ENCODE results near the gene SNX2.

The SNX2 gene

DNA sequence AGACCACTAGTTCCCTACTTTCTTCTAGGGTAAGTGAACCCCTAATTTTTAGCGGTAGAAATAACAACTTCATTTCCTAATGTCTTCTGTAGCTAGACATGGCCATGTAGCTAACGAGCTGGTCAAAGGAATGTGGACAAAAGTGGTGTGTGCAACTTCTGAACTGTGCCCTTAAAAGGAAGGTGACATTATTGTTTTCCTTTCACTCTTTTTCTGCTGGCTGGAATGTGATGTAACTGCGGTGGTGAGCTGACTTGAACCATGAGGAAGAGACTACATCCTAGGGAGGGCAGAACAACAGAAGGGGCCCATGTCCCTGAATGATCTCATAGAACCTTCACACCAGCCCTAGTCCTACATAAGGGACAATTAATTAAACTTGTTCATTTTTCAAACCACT lies 1.3 kb upstream of the SNX2 start:
- no peak for DNase-seq (ENCODE audit: low spot score)

DNA sequence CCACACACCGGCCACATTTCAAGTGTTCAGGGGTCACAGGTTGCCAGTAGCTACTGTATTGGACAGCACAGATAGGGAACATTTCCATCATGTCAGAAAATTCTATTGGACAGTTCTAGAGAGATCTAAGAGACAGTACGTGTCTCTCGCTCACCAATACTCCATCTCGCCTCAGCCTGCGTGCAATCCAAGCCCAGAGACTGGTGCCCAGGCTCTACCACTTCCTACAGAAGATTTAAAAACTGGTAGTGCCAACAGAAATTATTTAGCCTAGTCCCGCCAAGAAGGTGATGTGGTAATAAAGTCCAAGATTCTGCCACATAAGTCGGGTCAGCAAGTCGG lies 390 bp upstream of the SNX2 start:
- DNase-seq (ENCODE audit: low spot score), result no peak

DNA sequence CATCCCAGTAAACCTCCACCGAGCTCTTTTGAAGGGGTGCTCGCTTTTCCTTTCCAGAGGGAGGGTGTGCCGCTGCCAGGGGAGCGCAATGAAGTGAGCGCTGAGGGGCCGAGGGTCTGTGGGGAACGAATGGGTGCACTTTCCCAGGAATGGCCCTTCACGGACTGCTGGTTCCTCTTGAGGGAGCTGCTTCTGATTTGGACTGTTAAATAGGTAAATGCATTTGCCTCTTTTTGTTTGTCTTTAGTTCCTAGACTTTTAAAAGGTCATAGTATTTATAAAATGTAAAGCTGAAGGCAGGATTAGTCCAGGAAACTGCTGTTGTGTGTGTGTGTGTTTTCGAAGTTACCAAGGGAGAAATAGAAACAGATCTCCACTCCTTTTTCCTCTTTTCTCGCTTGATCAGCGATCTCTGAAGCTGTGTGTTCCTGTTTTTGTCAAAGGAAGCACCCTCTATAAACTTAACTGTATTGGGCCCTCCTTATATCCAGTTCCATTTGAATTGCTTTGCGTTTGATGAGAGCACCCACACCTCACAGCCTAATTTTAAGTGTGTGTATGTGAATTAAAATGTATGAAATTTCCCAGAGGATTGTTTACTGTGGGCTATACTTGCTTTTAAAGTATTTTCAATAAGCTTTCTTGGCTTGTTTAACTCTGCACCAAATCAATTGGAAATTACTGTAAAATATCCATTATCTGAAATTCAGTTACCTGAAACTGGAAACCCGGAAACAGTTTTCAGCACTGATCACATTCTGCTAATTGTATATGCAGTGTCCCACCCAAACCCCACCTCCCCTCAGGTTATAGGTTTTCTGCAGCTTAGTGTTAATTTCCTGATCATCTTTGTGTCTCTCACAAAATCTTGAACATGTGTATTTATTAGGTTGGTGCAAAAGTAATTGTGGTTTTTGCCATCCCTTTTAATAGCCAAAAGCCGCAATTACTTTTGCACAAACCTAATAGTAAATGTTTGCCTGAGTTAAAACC lies 966 bp downstream of the SNX2 start:
- DNase-seq (ENCODE audit: low spot score), result peak; percentile 11

GRCh38 chr5:122778157-122778556 lies 3.3 kb downstream of the SNX2 start:
- DNase-seq (ENCODE audit: low spot score), result no peak

DNA sequence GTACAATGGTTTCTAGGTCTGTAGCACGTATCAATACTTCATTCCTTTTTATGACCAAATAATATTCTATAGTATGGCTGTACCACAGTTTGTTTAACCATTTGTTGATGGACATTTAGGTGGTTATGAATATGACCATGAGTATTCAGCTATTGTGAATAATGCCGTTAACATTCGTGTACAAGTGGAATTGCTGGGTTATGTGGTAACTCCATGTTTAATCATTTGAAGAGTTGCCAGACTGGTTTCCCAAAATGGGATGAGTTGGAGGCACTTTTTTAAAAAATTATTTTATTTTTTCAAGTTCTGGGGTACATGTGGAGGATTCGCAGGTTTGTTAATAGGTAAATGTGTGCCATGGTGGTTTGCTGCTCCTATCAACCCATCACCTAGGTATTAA lies 4.6 kb downstream of the SNX2 start:
- no peak for DNase-seq (ENCODE audit: low spot score)

DNA sequence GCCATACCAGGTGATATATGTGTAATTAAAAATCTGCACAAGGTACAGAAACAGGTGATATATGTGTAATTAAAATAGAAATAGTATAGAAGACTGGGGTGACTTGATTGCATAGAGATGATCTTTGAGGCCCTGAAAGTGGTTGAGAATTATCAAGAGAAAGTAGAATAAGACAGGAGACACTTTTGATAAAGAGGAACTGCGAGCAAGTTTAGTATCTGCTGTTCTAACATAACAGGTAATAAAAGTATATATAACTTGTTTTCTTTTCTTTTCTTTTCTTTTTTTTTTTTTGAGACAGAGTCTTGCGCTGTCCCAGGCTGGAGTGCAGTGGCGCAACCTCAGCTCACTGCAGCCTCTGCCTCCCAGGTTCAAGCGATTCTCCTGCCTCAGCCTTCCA lies 5.4 kb downstream of the SNX2 start:
- DNase-seq (ENCODE audit: low spot score), result no peak

DNA sequence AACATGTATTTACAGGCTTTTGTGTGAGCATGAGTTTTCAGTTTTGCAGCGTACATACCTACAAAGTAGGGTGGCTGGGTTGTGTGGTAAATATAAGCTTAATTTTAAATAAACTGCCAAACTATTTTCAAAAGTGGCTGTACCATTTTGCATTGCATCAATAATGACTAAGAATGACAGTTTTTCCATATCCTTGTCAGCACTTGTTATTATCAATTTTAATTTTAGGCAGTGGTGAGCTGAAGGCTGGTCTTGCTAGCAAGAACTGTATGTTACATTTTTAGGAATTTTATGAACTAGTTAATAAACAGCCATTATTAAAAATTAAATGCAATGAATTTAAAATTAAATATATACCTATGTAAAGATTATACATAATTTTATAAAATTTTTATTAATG lies 6.6 kb downstream of the SNX2 start:
- no peak for DNase-seq (ENCODE audit: low spot score)

DNA sequence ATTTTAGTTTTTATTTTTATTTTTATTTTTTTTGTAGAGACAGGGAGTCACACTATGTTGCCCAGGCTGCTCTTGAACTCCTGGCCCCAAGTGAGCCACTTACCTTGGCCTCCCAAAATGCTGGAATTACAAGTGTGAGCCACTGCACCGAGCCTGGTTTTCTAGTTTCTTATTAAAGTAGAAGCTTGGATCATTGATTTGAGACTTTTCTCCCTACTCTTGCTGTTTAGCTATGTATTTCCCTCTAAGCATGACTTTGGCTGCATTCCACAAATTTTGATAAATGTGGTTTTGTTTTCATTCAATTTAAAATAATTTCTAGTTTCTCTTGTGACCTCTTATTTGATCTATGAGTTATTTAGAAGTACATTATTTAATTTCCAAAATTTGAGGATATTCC lies 10.4 kb downstream of the SNX2 start:
- no peak for DNase-seq (ENCODE audit: low spot score)

GRCh38 chr5:122788371-122788770 lies 13.5 kb downstream of the SNX2 start:
- no peak for DNase-seq (ENCODE audit: low spot score)

- no peak for DNase-seq (ENCODE audit: low spot score)
These were observed 14.1 kb downstream of the SNX2 start for GRCh38 chr5:122788996-122789395.

DNA sequence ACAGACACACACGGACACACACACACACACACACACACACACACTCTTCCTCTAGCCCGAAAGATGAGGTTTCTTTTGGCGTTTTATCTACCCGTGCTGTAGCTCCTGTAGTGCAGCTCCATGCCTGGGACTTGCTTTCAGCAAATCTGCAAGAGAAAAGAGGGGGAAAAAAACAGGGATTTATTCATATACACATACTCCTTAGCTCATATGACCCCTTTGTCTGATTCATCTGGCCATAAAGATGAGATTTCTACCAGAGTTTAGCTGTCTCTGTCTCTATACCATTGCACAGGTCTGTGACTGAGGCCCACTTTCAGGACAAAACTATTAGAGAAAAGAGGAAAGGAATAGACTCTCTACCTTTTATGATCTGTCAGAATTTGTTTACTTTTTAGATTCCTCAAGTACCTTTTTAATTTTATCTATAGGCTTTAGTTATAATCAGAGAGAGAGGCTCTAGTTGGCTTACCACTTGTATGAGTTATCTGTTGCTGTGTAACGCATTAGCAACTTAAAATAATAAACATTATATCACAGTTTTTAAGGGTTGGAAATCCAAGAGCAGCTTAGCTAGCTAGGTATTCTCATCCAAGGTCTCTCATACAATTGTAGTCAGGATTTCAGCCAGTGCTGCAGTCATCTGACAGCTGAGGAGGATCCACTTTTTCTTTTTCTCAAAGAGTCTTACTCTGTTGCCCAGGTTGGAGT lies 14.7 kb downstream of the SNX2 start:
- DNase-seq (ENCODE audit: low spot score), result no peak

DNA sequence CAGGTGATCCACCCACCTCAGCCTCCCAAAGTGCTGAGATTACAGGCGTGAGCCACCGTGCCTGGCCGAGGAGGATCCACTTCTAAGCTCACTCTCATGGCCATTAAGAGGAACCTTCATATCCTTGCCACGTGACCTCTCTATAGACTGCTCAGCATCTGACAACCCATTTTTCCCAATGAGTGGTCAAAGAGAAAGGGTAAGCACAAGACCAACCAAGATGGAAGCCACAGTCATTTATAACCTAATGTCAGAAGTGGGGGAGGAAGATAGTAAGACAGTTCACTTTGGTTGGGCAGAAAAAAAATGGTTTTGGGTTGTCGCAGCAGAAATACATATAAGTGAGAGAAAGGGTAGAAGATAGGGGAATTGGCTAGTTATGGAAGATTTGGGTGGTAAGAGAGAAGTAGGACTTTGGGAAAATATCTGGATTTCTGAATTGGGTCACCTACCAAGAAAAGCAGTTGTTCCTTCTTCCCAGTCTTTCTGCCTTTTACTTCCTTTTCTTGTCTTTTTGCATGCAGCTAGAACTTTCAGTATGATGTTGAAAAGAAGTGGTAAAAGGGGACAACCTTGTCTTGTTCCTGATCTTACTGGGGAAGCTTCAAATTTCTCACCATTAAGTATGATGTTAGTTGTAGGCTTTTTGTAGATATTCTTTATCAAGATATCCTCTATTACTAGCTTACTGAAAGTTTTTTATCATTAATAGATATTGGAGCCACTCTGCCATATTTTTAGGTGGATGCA lies 15.6 kb downstream of the SNX2 start:
- DNase-seq (ENCODE audit: low spot score), result no peak

DNA sequence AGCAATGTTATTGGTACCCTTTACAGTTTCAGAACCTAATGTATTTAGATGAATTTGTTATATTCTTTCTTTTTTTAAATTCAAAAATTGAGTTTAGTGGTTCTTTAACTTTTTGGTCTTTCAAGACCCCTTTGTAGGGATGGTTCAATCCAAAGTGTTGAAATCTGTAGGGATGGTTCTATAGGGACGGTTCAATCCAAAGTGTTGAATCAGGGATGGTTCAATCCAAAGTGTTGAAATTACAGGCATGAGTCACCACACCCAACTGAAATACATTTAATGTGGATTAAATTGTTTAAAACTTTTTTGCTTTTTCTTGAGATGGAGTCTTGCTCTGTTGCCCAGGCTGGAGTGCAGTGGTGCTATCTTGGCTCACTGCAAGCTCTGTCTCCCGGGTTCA lies 30.6 kb downstream of the SNX2 start:
- DNase-seq (ENCODE audit: low spot score), result peak; percentile 21

DNA sequence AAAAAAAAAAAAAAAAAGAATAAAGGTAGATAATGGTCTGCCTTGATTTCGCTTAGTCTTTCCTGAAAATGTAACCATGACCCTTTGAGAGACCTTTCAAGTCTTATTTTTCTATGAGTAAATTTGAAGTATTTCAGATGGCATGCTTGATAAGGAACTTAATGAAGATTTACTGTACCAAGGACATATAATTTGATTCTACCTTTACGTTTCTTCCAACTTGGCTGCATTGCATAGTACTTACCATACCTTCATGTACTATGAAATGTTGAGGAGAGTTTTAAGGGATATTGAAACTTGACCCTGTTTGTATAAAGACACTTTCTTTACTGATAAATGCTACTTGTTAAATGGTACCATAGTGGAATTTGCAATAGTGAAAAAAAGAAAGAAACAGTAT lies 35.5 kb downstream of the SNX2 start:
- no peak for DNase-seq (ENCODE audit: low spot score)

DNA sequence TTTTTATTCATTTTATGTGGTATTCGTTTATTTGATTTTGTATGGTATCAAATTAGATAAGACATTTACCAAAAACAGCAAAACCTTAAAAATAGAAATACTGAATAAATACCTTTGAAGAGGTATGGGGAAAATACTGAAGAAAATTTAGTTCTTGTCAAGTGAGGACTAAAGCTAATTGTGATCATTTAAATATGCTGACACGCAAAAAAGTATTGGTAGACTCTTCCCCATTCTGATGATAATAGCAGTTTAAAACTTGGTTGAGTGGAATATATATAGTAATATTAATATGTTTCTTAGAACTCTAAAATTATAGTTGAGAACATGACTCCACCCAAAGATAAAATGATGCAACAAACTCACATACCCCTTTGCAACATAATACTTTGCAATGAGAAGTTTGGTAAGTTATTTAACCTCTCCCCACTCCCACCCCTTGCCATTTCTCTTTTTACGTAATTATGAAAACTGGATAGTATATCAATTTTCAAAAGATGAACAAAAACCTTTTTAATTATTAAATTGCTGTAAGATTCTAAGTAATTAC lies 40.4 kb downstream of the SNX2 start:
- DNase-seq (ENCODE audit: low spot score), result no peak

DNA sequence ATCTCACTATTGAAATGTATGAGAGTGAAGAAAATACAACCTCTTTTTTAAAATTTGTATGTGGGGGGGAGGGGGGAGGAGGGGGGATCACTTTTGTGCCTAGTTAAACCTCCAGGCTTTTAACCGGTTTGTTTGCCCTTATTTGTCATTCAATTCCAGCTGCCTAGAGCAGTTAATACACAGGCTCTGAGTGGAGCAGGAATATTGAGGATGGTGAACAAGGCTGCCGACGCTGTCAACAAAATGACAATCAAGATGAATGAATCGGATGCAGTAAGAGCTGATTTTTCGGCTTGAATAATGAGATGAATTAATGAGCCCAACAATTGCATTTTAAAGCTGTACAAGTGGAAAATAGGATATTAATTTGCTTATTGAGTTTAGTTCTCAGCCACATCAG lies 41.9 kb downstream of the SNX2 start:
- no peak for DNase-seq (ENCODE audit: low spot score)

- no peak for DNase-seq (ENCODE audit: low spot score)
These were observed 57.1 kb downstream of the SNX2 start for GRCh38 chr5:122831984-122832383.

DNA sequence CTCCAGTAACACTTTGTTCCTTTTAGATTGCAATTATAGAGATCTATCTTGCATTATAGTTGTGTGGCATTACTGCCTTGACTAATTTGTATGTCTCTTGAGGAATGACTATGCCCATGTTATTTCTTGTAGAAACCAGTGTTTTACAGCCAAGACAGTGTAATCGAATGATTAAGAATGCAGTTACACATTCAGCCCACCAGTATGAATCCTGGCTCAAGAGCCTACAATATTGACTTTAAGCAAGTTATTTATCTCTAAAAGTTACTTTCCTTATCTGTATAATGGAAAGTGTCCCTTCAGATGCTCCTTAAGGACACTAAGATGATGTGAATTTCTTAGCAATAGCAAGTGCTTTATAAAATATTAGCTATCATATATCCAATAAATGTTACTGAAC lies 60.8 kb downstream of the SNX2 start:
- no peak for DNase-seq (ENCODE audit: low spot score)

DNA sequence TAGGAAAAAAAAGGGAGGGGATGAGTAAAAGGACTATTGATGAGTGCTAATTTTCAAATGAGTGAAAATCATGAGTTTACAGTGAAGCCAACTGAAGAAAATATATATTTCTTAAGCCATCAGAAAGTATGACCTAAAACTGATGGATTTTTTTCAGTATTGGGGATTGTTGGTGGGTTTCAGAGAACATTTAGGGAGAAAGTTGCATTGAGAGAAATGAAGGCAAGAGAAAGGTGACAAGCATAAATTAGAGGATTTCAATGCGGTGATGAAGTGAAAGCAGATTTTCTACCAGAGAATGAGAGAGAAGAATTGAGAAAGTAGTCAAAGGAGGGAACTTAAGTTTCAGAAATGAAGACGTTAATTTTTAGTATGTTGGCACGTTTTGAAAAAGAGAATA lies 62.1 kb downstream of the SNX2 start:
- DNase-seq (ENCODE audit: low spot score), result no peak

- no peak for DNase-seq (ENCODE audit: low spot score)
These were observed 64.9 kb downstream of the SNX2 start for GRCh38 chr5:122839731-122840130.

GRCh38 chr5:122842016-122842580 lies 67.2 kb downstream of the SNX2 start:
- no peak for DNase-seq (ENCODE audit: low spot score)
